Sigmoid colon (tissue), 4 donors: ENCODE results near the gene DUSP14.

Experiments
- POLR2A ChIP-seq, 2 donors: fragments of 450-650 bp; IDR thresholded peaks; one replicate each; pipeline ENCODE4 v1.6.1; 2016; ENCODE audit warnings: antibody characterized with exemption in 2 of 2, mild to moderate bottlenecking in 2 of 2, moderate library complexity in 2 of 2
- POLR2AphosphoS5 ChIP-seq, 4 donors: sonication (generic); formaldehyde crosslinking; IDR thresholded peaks; one replicate each; pipeline ENCODE4 v1.6.1; 2017; ENCODE audit warnings: antibody characterized with exemption in 4 of 4
- TF ChIP-seq, protein P1 (sequence below), 4 experiments: fragments of 450-650 bp in 3 of 4; fragments of 200-600 bp in 1 of 4; IDR thresholded peaks; one replicate each; pipeline ENCODE4 v1.5.1; 2016 to 2019; ENCODE audit warnings: antibody characterized with exemption in 4 of 4, mild to moderate bottlenecking in 3 of 4, moderate library complexity in 2 of 4

DNA sequence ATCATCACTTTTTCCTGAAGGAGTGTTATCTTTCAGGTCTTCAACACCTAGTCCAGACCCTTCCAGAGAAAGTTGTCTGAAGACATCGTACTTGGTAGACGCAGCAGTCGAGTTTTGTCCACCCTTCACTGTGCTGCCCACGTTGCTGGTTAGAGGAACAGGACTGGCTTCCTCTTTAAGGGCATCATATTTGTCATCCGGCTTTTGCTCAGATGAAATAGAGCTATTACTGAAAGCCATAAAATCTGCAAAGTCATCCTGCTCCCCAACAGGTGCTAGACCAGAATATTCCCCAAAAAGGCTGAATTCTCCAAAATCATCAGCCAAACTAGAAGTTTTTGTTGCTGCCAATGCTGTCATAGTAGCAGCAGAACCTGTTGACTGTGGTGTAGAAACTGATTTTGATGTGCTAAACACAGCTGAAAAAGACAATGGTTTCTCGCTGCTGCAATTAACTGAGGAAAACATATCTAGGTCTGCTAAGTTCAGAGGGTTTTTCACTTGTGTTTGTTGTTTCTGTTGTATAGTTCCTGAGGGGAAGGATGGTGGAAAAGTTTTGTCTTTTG, 63.8 kb downstream of the DUSP14 start:
- TF ChIP-seq, protein P1, sequence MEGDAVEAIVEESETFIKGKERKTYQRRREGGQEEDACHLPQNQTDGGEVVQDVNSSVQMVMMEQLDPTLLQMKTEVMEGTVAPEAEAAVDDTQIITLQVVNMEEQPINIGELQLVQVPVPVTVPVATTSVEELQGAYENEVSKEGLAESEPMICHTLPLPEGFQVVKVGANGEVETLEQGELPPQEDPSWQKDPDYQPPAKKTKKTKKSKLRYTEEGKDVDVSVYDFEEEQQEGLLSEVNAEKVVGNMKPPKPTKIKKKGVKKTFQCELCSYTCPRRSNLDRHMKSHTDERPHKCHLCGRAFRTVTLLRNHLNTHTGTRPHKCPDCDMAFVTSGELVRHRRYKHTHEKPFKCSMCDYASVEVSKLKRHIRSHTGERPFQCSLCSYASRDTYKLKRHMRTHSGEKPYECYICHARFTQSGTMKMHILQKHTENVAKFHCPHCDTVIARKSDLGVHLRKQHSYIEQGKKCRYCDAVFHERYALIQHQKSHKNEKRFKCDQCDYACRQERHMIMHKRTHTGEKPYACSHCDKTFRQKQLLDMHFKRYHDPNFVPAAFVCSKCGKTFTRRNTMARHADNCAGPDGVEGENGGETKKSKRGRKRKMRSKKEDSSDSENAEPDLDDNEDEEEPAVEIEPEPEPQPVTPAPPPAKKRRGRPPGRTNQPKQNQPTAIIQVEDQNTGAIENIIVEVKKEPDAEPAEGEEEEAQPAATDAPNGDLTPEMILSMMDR (IDR thresholded peaks at IDR 0.05), result no peak
- TF ChIP-seq POLR2AphosphoS5 (IDR thresholded peaks at IDR 0.05) (no peak), POLR2A (IDR thresholded peaks at IDR 0.05) (no peak)
